HL-60/S4 treated with phorbol 12-myristate 13-acetate at 8.2 ng/mL for 4 days and 3 days (cell line): ENCODE results near the gene CST3.
"Not testable (repeated sequence)": the region's sequence is repeated elsewhere in the genome, so short reads cannot be mapped to it uniquely, and the experiment has no call there.

ENCODE experiments used
- in situ Hi-C: fragments of 300-500 bp; cut with MboI; formaldehyde crosslinking; loops from 2 replicates; pipeline ENCODE4 v1.15.0; 2022; ENCODE audit warnings: low sequenced_read_pairs

Gene CST3

GRCh38 chr20:23644164-23644563, 6.4 kb upstream of the CST3 start:
- in situ Hi-C loops: no loop called here

DNA sequence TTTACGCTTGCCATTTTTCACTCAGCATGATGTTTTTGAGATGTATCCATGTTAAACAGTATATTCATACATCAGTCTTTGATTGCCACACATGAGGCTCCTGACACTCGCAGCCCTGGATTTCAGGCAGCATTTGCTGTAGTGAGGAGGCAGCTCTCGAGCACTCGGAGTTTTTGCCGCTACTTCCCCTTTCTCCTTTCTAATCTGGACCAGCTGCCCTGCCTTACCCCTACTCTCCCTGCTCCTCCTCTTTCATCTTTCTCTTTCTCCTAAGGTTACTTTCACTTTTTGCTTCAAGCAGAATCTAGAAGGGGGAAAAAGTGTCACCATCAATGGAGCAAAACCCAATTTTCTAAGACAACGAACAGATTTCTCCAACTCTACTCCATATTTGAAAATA, 5.9 kb upstream of the CST3 start:
- in situ Hi-C loops: no loop called here

DNA sequence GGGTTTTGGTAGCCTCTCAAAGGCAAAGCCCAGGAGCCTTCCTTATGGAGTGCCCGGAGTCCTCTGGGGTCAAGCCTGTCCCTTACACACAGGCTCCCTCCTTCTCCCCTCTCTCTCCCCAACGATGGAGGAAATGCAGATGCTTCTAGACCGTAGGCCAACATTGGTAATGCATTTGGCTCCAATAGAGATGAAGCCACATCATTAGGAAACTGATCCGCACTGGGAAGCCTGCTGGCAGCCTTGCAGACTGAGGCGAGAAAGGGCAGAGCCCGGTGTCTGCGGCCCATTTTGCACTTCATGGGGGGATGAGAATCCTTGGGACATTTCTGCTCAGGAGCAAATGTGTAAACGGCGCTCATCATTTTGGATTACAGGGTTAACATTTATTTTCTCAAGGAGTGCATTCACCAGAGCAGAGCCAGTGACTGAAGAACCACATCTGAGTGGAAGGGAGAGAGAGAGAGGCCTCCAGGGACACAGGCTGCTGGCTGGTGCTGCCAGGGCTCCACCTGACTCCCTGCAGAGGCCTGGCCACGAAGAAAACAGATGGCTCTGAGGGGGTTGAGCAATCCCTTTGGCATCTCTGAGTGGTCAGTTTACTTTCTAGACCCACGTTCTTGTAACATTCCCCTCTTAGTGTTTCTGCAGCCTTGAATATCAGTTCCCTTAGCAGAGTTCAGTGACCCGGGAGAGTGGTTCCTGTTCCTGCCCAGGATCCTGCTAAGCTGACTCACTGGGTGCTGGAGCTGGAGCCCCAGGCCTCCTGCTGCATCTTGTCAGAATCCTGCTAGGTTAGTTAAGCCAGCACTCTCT, 4.4 kb upstream of the CST3 start:
- in situ Hi-C loops: no loop called here

DNA sequence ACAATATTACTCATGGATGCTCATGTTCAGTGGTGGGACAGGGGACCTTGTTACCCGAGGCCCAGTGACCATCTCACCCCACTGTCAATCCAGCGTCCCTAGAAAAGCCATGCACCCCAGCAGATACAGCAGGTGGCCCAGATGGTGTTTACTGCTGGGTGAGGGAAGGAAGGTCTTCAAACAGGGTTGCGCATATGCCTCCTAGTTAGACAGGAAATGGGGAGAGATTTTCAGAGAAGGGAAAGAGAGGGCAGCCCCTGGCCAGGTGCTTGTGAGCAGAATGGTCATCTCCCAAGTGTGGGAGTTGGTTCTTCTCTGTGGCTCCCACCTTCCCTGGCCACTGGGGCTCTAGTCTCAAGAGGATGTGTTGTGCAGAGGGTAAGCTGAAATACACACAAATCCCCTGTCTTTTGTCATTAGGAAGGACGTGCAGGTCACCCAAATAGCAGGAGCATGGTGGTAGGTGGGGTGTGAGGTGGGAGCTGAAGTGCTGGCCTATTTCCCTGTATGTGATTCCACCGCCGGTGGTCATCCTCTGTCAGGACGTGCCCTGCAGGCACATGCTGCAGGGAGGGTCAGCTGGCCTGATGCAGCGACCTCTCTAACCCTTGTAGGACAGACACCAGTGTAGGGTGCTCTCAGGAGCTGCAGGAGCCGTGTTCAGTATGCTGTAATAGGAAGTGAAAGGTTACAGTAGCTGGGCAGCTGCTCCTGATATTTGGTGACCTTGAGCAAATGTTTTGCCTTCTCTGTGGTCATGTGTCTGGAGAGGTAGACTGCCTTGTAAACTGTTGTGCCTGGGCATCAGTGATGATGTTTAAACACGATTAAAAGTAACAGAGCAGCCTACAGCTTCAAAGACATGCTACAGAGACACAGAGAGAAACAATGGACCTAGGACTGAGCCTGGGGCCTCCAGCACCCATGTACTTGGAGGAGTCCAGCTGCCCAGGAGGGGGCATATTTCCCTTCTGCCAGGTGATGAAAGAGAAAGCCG, 3.2 kb upstream of the CST3 start:
- in situ Hi-C loops: no loop called here

GRCh38 chr20:23640018-23640601, 2.4 kb upstream of the CST3 start:
- in situ Hi-C loops: no loop called here

DNA sequence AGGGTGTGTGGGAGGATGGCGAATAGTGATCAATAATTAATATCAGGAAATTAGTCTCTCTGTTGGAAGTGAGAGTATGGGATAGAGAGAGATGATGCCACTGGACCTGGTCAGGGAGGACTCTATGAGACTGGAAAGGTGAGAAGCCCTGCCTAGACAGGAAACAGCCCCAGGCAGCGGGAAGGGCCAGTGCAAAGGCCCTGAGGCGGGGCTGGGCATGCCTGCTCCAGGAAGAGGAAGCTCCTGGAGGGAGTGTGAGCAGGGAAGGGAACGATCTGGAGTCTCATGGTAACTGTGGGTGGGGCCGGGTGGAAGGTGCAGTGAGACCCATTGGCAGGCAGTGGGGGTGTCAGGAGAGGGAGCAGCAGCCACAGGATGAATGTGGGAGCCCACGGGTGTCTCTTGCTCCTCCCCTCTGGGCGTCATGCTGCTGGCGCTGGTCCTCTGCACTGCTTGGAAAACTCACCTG, 1.8 kb upstream of the CST3 start:
- in situ Hi-C loops: no loop called here

DNA sequence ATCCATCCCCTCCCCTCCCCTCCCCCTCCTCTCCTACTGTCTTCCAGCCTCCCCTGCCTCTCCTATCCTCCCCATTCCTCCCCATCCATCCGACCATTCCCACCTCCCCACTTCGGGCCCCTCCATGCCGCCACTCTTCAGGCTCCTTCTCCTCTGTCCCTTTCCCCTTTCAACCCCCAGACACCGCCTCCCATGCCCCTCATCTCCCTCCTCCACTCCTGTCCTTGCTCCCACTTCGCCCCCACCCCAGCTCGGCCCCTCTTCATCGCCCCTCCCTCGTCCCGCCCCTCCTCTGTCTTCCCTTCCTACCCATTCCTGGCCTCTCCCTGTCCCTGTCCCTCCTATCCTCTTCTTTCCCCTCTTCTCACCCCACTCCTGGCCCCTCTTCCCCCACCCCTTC, 554 bp upstream of the CST3 start:
- in situ Hi-C loops: no loop called here

DNA sequence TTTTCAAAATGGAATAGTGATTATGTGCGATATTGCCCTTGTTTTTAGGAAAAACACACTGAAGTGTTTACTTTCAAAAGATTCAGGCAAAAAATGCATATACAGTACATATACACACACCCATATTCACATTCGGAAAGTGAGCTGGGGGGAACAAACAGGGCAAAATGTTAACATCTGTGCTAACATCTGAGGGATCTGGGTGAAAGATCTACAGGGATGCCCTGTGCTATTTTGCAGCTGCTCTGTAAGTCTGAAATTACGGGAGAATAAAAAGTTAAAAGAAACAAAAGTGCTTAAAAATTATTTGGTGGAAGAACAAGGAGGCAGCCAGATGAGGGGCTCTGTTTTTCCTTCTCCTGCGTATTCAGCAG, 860 bp downstream of the CST3 start:
- in situ Hi-C loops: no loop called here

GRCh38 chr20:23636182-23636907, 1.4 kb downstream of the CST3 start:
- in situ Hi-C loops: no loop called here

DNA sequence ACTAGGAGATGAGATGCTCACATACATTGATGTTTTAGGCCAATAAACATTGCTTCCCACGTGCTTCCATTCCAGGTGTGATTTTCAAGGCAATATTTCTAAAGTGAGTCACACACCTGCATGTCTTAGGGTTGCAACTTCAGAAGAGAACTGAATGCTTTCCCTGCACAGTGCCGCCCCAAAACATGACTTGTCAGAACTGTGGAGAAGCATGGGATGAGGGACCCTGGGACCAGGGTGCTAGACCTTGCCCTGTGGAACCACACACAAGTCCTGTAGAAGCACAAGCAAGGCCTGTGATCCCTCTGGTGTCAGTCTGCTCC, 2.0 kb downstream of the CST3 start:
- in situ Hi-C loops: not testable (repeated sequence)

DNA sequence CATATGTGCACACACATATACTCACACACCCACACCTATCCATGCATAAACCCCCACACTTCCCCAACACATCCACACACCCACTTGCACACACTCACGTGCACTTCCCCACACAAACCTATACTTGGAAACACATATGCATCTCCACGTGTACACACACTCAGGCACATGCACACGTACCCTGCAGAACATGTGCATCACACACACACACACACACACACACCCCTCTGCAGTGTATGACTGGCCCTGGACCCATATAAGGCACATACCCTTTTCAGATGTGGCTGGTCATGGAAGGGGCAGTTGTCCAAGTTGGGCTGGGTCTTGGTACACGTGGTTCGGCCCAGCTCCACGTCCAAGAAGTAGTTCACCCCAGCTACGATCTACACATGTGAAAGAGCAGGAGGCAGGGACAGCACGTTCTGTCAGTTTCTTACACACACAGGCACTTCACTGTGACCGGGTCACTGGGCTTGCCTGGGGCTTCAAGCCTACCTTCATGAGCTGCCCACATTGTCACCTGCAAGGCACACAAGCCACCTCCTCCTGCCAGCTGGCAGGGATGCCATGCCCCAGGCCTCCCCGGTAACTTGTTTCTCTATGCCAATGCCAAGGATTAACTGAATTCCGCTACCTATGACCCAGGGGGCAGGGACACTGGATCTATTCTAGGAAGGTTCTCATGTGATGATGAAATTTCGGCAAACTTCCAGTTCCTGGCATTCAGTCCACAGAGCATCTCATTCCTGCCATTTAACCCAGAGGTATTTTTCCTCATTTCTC, 2.6 kb downstream of the CST3 start:
- in situ Hi-C loops: no loop called here

DNA sequence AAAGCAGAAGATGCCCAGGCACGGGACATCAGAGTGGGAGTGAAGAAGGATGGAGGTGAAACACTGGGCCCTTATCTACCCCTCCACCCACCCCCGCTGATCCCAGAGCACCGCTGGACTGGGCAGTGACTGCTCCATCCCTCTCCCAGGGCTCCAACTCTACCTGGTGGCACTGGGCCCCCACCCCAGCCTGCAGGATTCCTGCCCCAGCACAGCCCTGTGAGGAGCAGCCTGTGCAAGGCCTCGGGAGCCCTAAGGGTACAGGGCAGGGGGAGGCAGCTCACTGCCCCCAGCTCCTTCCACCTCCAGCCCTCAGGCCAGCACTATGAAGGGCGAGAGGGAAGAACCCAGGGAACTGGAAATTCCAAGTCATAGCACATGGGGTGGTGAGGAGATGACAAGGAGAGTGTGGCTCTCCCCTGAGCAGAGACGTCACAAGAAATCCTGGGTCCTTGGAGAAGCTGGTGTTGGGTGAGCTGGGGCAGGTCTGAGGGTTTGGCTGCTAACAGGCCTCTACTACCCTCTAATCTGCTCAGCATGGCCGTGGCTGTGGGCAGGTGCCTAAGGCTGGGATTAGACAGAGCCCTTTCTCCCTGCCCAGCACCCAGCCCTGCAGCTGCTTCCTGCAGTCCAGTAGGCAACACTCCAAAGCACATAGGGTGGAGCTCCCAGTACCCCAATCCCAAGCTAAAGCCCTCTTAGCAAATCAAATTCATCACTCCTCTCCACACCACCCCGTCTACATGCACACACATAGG, 3.5 kb downstream of the CST3 start:
- in situ Hi-C loops: no loop called here

DNA sequence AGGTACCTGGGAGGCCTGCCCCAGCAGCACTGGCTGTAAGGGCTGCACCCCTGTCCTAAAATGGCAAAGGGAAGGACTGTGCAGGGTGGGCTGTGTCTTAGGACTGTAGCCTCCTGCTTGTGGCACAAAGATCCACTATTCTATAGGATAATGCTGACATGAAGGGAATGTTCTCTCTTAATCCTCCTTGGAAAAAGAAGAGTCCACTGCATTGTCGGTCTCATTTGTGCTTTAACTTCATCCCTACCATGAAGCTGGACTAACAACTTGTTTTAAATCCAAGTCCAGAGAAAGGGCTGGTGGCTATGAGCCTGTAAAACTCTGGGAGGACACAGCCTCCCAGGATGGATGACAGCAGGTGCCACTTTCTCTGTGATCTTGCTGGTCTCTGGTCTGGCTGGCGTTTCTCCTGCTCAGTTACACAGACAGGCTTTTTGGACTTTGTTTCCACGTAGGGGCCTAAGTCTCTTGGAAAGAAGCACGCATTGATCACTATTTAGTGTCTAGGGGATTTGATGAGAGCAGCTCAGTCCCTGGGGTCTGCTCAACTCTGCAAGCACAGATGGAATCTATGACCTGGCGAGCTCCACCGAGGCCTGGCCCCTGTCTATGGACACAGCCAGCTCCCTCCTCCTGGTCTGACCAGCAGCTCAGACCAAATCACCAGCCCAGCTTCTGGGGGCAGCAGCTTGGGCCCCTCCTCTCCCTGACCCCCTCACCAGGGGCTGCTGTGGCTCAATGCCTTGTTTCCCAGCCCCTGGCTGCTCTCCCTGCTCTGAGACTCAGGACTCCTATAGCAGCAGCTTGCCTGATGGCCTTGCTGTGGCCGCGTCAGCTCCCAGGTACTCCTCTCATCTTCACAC, 4.8 kb downstream of the CST3 start:
- in situ Hi-C loops: no loop called here

DNA sequence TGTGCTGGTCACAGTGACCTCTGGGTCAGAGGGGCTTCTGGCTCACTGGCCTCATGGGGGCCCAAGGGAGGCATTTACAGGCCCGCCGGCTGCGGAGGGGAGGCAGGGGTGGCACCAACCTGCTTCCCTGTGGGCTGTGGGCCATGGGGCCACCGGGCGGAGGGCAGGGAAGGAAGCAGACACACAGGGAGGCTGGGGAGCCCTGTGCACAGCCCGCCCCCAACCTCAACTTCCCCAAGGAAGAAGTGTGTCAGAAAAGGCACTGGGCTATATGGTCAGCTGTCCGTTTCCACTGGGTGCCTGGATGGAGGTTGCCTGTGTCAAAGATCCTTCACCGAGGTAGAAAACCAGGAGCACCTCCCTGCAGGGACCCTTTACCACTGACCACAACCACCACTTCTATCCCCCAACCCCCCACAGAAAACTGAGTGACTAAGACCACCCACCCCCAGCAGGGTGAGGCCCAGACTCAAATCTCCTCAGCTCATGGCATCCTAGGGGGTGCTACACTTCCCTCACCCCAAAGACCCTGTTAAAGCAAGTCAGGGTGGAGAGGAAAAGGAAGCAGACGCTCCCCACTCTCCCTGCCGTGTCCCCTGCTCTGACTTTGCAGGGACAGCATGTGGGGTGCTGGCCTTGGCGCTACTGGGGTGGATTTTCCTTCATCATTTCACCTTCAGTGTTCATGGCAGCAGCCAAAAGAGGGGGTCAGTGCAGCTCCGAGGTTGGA, 5.6 kb downstream of the CST3 start:
- in situ Hi-C loops: no loop called here

GRCh38 chr20:23631226-23631822, 6.4 kb downstream of the CST3 start:
- in situ Hi-C loops: no loop called here

DNA sequence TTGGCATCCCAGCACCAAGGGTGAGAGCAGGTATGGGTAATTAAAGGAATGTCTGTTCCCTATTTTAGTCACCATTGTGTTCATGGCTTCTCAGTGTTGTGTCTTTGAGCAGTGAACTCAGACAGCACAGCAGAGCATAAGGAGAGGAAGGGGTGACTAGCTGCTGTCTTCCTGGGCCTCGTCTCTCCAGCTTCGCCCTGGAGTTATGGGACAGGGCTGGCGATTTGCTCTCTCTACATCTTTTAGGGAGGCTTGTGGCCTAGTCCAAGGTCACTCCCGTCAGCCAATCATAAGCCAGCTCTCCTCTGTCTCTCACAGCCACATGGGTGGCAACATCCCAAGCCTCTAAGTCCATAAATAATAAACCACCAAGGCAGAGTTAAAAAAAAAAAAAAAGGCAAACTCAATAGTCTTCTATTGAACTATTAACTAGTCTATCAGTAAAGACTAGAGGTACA, 7.3 kb downstream of the CST3 start:
- in situ Hi-C loops: no loop called here
